C4-2B (cell line): Measurements from ENCODE around the gene OFD1.

ENCODE experiments used
- H3K27ac ChIP-seq: fragments of 450-650 bp; 2 replicates; pipeline ENCODE4 v1.5.1; 2017
- ZFX ChIP-seq: fragments of 450-650 bp; IDR thresholded peaks from 2 replicates; pipeline ENCODE4 v1.6.1; 2017
- TF ChIP-seq, protein P1 (sequence below): fragments of 450-650 bp; conservative IDR thresholded peaks from 2 replicates; pipeline ENCODE4 v1.5.1; 2017; ENCODE audit warnings: mild to moderate bottlenecking

OFD1 gene

DNA sequence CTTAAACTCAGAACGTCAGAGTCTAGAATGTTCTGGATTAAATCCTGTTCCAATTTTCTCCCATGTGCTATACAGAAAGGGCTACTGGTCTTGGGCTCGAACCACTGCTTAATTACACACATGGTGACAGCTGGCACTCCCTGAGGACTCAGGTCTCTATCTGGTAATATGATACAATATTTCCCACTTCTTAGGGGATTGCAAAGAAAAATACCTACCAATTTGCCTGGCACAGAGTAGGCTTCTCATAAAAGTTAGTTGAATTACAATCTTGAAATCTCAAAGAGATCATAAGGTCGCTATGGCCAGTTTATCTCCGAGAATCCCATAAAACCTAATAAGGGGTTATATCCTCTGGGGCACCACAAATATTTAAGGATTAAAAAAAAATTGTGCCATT lies 73.7 kb downstream of the OFD1 start:
- no peak overlapping the region for H3K27ac ChIP-seq
- no peak for TF ChIP-seq ZFX
- TF ChIP-seq, protein P1, sequence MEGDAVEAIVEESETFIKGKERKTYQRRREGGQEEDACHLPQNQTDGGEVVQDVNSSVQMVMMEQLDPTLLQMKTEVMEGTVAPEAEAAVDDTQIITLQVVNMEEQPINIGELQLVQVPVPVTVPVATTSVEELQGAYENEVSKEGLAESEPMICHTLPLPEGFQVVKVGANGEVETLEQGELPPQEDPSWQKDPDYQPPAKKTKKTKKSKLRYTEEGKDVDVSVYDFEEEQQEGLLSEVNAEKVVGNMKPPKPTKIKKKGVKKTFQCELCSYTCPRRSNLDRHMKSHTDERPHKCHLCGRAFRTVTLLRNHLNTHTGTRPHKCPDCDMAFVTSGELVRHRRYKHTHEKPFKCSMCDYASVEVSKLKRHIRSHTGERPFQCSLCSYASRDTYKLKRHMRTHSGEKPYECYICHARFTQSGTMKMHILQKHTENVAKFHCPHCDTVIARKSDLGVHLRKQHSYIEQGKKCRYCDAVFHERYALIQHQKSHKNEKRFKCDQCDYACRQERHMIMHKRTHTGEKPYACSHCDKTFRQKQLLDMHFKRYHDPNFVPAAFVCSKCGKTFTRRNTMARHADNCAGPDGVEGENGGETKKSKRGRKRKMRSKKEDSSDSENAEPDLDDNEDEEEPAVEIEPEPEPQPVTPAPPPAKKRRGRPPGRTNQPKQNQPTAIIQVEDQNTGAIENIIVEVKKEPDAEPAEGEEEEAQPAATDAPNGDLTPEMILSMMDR = no peak

DNA sequence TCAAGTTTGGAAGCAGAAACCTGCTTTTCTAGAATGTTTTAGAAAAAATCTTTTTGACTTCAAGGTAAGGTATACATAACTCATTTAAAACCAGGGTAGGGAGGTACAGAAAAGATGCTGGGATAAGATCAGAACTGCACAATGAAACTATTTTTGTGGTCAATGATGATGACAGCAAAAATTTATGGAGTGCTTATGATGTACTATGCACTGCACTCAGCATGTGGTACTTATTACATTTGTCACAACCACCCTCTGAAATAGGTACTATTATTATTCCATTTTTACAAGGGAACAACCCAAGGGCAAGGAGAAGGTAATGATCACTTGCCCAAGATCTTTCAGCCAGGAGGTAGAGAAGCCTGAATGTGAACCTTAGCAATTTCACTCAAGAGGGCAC lies 74.3 kb downstream of the OFD1 start:
- no peak overlapping the region for H3K27ac ChIP-seq
- no peak for TF ChIP-seq ZFX
- TF ChIP-seq, protein P1 = no peak

DNA sequence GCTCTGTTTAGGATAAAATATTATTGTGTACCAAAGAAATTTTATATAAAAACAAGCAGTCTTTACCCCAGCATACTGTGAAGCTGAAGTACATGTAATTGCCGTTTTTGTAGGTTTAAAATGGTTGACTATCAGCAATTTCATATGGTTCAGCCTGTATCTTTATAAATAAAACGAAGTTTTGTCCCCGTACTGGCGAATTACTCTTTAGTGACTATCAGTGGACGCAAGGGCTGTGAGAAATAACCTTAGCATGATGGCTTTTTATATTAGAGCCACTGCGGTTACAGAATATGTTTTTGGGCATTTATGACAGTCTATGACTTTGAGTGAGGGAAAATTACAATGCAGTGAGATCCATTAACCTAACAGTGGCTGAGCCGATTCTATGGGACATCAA lies 81.1 kb downstream of the OFD1 start:
- no peak overlapping the region for H3K27ac ChIP-seq
- TF ChIP-seq, protein P1 = no peak
- no peak for TF ChIP-seq ZFX

DNA sequence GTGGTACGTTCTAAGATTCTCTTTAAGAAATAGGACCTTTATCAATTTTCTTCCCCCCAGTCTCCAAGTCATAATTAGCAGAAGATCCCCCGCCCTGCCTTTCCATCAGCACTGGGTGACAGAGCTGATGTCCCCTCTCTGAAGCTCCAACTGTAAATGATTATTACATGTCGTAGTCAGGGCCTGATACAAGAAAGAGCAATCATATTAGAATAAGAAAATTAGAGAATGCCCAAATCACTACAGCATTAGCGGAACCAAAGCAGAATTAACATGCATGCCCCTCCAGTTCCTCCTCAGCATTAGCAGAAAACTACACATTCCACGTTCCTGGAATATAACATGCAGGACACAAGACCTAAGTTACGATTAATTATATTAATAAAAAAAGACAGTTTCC lies 81.6 kb downstream of the OFD1 start:
- TF ChIP-seq, protein P1 = no peak
- TF ChIP-seq ZFX = no peak
- H3K27ac ChIP-seq = no peak overlapping the region

DNA sequence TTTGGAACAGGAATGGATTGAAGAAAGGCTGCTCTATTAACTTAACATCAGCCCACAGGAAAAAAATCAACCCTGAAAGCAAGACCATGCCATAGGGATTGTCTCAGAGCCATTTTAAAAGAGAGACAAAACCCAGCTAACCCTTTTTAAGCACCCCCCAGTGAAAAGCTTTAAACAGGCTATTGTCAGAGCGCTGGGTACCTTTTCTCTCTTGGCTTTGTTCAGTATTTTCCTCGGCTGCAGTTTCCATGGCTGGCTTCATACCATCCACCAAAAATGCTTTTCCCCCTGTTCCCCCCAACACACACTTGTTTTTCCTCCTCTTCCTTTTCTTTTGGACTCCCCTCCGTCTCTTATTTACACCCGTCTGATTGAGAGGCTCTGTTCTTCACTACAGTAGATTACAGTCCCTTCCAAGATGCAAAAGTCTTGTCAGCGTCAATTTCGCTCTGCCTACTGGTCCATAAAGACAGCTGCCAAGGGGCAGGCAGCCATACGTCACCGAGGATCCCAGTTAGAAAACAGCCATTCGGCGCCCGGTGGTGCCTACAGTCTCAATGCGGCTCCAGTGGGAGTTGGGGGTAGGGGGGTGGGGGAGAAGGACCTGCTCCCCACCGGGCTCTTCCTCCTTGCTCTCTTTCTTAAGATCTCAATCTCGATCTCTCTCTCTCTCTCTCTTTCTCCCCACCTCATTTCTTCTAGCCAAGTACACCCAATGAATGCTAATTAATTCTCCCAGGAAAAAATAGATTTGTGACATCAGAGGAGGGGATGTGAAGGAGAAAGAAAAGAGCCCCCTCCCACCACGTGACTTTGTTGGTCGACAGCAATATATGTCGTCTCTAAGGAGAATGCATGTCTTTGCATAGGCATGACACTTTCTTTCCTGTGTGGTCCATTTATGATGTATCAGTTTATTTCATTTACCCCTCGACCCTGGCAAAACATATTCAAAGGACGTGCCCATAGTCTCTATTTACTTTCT lies 82.4 kb downstream of the OFD1 start, which contains the start of gene GPM6B:
GPM6B (minus strand) TSS at position 451 of the 985 bp plus-strand sequence; CDS start at position 262, 189 bp downstream.
- no peak for TF ChIP-seq ZFX
- TF ChIP-seq, protein P1 = no peak
- no peak within 1 kb of the TSS for H3K27ac ChIP-seq
